ENCODE measurements around the gene POTEJ.
"Not testable (repeated sequence)": the region's sequence is repeated elsewhere in the genome, so short reads cannot be mapped to it uniquely, and the experiment has no call there.

The POTEJ gene

GRCh38 chr2:130596757-130597156 lies 14.5 kb upstream of the POTEJ start:
- H3K4me2 ChIP-seq (ENCODE audit: low read depth, low read length); DNase-seq; H3K36me3 ChIP-seq (replicated peaks; ENCODE audit: insufficient read depth, low read length); H3K79me2 ChIP-seq (ENCODE audit: low read length); H2AFZ ChIP-seq (ENCODE audit: low read length); H3K9me3 ChIP-seq (replicated peaks; ENCODE audit: insufficient read depth, low read length); H3K4me1 ChIP-seq (ENCODE audit: low read length); H3K27me3 ChIP-seq (replicated peaks; ENCODE audit: insufficient read depth, low read length); H4K20me1 ChIP-seq (ENCODE audit: insufficient read depth, low read length); H3K4me3 ChIP-seq (ENCODE audit: low read length); H3F3A ChIP-seq (ENCODE audit: insufficient read depth, low read length); H3K27ac ChIP-seq (ENCODE audit: low read length); H3K9me2 ChIP-seq (replicated peaks; ENCODE audit: insufficient read depth, low read length); H3K9ac ChIP-seq (ENCODE audit: low read length): not testable (repeated sequence)

GRCh38 chr2:130597994-130598393 lies 13.2 kb upstream of the POTEJ start:
- H3F3A ChIP-seq (ENCODE audit: insufficient read depth, low read length); H3K79me2 ChIP-seq (ENCODE audit: low read length); H3K9me3 ChIP-seq (replicated peaks; ENCODE audit: insufficient read depth, low read length); H3K27ac ChIP-seq (ENCODE audit: low read length); H3K4me3 ChIP-seq (ENCODE audit: low read length); DNase-seq; H3K27me3 ChIP-seq (replicated peaks; ENCODE audit: insufficient read depth, low read length); H4K20me1 ChIP-seq (ENCODE audit: insufficient read depth, low read length); H3K36me3 ChIP-seq (replicated peaks; ENCODE audit: insufficient read depth, low read length); H2AFZ ChIP-seq (ENCODE audit: low read length); H3K9ac ChIP-seq (ENCODE audit: low read length); H3K4me1 ChIP-seq (ENCODE audit: low read length); H3K4me2 ChIP-seq (ENCODE audit: low read depth, low read length); H3K9me2 ChIP-seq (replicated peaks; ENCODE audit: insufficient read depth, low read length): not testable (repeated sequence)

DNA sequence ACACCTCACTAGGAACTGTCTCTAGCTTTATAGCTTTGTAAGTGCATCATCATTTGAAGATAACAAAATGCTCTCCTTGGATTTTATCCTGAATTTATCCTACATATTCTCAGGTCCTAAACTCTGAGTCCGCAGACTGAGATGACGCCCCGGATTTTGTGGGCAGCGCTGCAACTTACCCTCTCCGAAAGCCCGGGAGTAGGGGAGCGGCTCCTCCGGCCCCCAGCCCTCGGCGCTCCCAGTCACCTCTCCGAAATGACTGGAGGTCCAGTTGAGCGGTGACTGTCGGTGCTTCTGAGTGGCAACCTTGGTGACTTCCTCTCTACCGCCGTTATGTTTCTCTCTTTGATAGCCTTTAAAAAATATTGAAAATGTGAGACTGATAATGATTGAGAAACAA lies 12.8 kb upstream of the POTEJ start:
- not testable (repeated sequence) for H3K9me2 ChIP-seq (replicated peaks; ENCODE audit: insufficient read depth, low read length); H3K4me2 ChIP-seq (ENCODE audit: low read depth, low read length); H3K36me3 ChIP-seq (replicated peaks; ENCODE audit: insufficient read depth, low read length); H3K9me3 ChIP-seq (replicated peaks; ENCODE audit: insufficient read depth, low read length); H3K79me2 ChIP-seq (ENCODE audit: low read length); H3K27ac ChIP-seq (ENCODE audit: low read length); H2AFZ ChIP-seq (ENCODE audit: low read length); H3K9ac ChIP-seq (ENCODE audit: low read length); H3K4me1 ChIP-seq (ENCODE audit: low read length); H4K20me1 ChIP-seq (ENCODE audit: insufficient read depth, low read length); DNase-seq; H3F3A ChIP-seq (ENCODE audit: insufficient read depth, low read length); H3K4me3 ChIP-seq (ENCODE audit: low read length); H3K27me3 ChIP-seq (replicated peaks; ENCODE audit: insufficient read depth, low read length)

DNA sequence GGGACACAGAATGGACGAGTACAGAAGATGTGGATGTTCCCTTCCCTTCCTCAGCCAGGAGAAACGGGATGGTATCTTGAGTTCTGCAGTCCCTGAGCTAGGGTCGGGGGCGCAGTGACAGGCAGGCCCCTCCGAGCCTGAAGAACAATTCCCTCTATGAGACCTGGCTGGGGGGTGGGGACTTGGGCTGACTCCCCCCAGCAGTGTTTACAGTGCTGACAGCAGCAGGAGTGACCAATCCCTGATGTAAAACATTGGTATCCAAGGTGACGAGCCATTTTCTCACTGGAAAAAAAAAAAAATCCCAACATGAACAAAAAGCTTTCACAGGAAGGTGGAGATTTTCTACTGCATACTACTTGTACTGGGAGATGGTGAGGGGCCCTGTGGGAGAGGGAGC lies 11.8 kb upstream of the POTEJ start, which contains the start of gene CFC1:
Gene CFC1, minus strand, starts transcription at position 183 of the 400 bp plus-strand sequence. CDS start 288 bp downstream, outside the sequence.
- not testable (repeated sequence) for H2AFZ ChIP-seq (ENCODE audit: low read length); H3K79me2 ChIP-seq (ENCODE audit: low read length); H3F3A ChIP-seq (ENCODE audit: insufficient read depth, low read length); H4K20me1 ChIP-seq (ENCODE audit: insufficient read depth, low read length); H3K9me2 ChIP-seq (replicated peaks; ENCODE audit: insufficient read depth, low read length); H3K9ac ChIP-seq (ENCODE audit: low read length); H3K4me2 ChIP-seq (ENCODE audit: low read depth, low read length); H3K9me3 ChIP-seq (replicated peaks; ENCODE audit: insufficient read depth, low read length); H3K27me3 ChIP-seq (replicated peaks; ENCODE audit: insufficient read depth, low read length); H3K36me3 ChIP-seq (replicated peaks; ENCODE audit: insufficient read depth, low read length); H3K4me3 ChIP-seq (ENCODE audit: low read length); H3K27ac ChIP-seq (ENCODE audit: low read length); DNase-seq; H3K4me1 ChIP-seq (ENCODE audit: low read length)

GRCh38 chr2:130599926-130600325 lies 11.3 kb upstream of the POTEJ start:
- not testable (repeated sequence) for H3K27ac ChIP-seq (ENCODE audit: low read length); H3K9me2 ChIP-seq (replicated peaks; ENCODE audit: insufficient read depth, low read length); H4K20me1 ChIP-seq (ENCODE audit: insufficient read depth, low read length); H3K4me1 ChIP-seq (ENCODE audit: low read length); H3K4me3 ChIP-seq (ENCODE audit: low read length); DNase-seq; H3K4me2 ChIP-seq (ENCODE audit: low read depth, low read length); H3K36me3 ChIP-seq (replicated peaks; ENCODE audit: insufficient read depth, low read length); H3F3A ChIP-seq (ENCODE audit: insufficient read depth, low read length); H2AFZ ChIP-seq (ENCODE audit: low read length); H3K79me2 ChIP-seq (ENCODE audit: low read length); H3K27me3 ChIP-seq (replicated peaks; ENCODE audit: insufficient read depth, low read length); H3K9me3 ChIP-seq (replicated peaks; ENCODE audit: insufficient read depth, low read length); H3K9ac ChIP-seq (ENCODE audit: low read length)

- not testable (repeated sequence) for H3K79me2 ChIP-seq (ENCODE audit: low read length); DNase-seq; H3K9me3 ChIP-seq (replicated peaks; ENCODE audit: insufficient read depth, low read length); H3K4me1 ChIP-seq (ENCODE audit: low read length); H3K27ac ChIP-seq (ENCODE audit: low read length); H3K4me3 ChIP-seq (ENCODE audit: low read length); H3K9me2 ChIP-seq (replicated peaks; ENCODE audit: insufficient read depth, low read length); H3F3A ChIP-seq (ENCODE audit: insufficient read depth, low read length); H4K20me1 ChIP-seq (ENCODE audit: insufficient read depth, low read length); H3K36me3 ChIP-seq (replicated peaks; ENCODE audit: insufficient read depth, low read length); H2AFZ ChIP-seq (ENCODE audit: low read length); H3K9ac ChIP-seq (ENCODE audit: low read length); H3K4me2 ChIP-seq (ENCODE audit: low read depth, low read length); H3K27me3 ChIP-seq (replicated peaks; ENCODE audit: insufficient read depth, low read length)
Measured at GRCh38 chr2:130601648-130602302, 9.5 kb upstream of the POTEJ start.

DNA sequence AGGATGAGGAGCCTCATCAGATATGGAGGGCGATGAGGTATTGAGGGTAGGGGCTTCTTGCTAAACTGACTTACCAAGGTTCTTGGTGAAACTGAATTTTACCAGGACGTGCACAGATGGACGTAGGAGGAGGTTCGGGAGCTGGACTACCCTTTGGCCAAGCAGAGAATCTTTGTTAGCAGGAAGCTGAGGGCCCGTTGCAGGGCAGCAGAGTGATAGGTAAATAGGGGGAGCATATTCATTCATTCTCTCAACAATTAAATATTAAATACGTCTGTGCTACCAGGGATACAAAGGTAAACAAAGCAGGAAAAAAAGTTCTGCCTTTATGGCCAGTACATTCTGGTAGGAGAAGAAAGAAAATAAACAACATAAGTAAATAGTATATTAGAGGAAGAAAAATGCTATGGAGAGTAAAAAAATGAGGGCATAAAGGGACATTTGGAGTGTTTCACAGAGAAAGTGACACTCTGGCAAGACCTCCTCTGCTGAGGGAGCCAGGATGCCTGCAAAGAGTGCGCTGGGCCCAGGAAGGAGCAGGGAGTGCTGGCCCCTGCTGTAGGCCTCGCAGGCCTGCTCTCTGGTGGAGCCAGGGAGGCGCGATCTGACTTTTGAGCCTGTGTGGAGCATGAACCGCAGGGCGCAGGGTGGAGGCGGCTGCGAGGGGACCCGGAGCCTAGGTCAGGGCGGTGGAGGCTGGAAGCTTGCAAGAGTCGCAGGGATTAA lies 2.8 kb upstream of the POTEJ start:
- H3K4me1 ChIP-seq (ENCODE audit: low read length); H3K4me3 ChIP-seq (ENCODE audit: low read length); H3K27me3 ChIP-seq (replicated peaks; ENCODE audit: insufficient read depth, low read length); H3K4me2 ChIP-seq (ENCODE audit: low read depth, low read length); H3F3A ChIP-seq (ENCODE audit: insufficient read depth, low read length); H3K36me3 ChIP-seq (replicated peaks; ENCODE audit: insufficient read depth, low read length); H3K9ac ChIP-seq (ENCODE audit: low read length); H3K27ac ChIP-seq (ENCODE audit: low read length); H3K79me2 ChIP-seq (ENCODE audit: low read length); H2AFZ ChIP-seq (ENCODE audit: low read length); H3K9me3 ChIP-seq (replicated peaks; ENCODE audit: insufficient read depth, low read length); H4K20me1 ChIP-seq (ENCODE audit: insufficient read depth, low read length); DNase-seq; H3K9me2 ChIP-seq (replicated peaks; ENCODE audit: insufficient read depth, low read length): not testable (repeated sequence)
